ENCODE data around the gene ADAMTS14.

- TF ChIP-seq POLR2A (IDR thresholded peaks at IDR 0.05; ENCODE audit: low read depth, low read length): no peak
- TF ChIP-seq POLR2AphosphoS5 (IDR thresholded peaks at IDR 0.05; ENCODE audit: low read depth, low read length): no peak
- no peak for TF ChIP-seq PAX5 (IDR thresholded peaks at IDR 0.05; ENCODE audit: insufficient read depth, low read length, severe bottlenecking)
Measured at GRCh38 chr10:70685455-70685911, 13.2 kb downstream of the ADAMTS14 start.

Measured in GM12891 (cell line).